GM12801 (cell line): ENCODE data around the gene ELOVL5.

ENCODE experiments used
- TF ChIP-seq, protein P1 (sequence below): IDR thresholded peaks from one replicate; pipeline ENCODE4 v1.5.1; 2011; ENCODE audit warnings: control low read depth; ENCODE audit not compliant: insufficient read length; ENCODE audit errors: extremely low read depth

ELOVL5 gene

DNA sequence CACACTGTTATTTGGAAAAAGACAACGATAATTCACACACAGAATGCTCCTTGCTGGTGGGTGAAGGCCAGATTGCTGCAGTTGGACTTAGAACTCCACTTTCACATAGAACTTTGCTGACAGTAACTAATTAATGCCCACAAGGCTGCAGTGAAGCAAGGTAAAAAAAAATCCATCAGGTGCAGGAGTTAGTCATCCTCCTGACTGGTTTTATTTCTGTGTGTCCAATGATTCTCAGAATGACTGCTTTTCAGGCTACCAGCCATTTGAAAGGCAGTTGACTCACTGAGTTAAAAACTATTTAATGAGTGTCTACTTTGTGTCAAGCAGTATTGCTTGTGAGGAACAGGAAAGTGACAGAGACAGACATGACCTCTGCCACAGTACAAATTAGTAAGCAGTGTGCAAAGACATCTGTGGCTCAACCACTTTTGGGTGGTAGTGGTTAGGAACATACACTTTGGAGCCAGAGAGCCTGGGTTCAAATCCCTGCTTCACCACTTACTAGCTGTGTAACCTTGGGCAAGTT lies 41.9 kb downstream of the ELOVL5 start:
- TF ChIP-seq, protein P1, sequence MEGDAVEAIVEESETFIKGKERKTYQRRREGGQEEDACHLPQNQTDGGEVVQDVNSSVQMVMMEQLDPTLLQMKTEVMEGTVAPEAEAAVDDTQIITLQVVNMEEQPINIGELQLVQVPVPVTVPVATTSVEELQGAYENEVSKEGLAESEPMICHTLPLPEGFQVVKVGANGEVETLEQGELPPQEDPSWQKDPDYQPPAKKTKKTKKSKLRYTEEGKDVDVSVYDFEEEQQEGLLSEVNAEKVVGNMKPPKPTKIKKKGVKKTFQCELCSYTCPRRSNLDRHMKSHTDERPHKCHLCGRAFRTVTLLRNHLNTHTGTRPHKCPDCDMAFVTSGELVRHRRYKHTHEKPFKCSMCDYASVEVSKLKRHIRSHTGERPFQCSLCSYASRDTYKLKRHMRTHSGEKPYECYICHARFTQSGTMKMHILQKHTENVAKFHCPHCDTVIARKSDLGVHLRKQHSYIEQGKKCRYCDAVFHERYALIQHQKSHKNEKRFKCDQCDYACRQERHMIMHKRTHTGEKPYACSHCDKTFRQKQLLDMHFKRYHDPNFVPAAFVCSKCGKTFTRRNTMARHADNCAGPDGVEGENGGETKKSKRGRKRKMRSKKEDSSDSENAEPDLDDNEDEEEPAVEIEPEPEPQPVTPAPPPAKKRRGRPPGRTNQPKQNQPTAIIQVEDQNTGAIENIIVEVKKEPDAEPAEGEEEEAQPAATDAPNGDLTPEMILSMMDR: no peak

DNA sequence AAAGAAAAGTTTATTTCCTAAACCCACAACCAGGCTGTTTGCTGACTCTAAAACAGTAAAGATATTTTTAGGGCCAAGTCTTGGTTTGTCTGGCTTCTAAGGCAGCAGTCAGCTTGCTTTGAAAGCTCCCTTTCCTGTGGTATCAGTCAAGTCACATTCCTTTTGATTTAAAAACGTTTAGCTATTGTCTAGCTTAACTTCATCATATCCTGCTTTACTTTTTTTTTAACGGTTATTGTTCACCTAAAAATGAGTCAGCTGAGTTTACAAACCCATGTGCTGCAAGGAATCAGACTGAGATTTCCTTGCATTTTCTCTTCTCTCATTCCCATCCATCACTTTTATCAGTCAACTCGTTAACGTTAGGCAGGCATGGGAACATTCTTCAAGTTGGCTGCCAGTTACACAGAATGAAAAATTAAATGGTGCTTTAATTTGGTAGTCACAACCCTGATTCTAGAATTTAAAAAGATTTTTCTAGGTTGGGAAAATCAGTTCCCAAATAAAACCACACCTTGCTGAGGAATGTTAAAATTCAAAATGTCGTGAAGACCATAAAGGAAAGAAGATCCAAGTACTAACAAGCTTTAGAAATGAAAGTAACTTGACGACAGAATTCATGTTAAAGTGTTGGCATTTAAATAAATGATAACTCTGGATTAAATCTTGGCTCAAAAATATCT lies 45.9 kb downstream of the ELOVL5 start:
- TF ChIP-seq, protein P1: no peak

DNA sequence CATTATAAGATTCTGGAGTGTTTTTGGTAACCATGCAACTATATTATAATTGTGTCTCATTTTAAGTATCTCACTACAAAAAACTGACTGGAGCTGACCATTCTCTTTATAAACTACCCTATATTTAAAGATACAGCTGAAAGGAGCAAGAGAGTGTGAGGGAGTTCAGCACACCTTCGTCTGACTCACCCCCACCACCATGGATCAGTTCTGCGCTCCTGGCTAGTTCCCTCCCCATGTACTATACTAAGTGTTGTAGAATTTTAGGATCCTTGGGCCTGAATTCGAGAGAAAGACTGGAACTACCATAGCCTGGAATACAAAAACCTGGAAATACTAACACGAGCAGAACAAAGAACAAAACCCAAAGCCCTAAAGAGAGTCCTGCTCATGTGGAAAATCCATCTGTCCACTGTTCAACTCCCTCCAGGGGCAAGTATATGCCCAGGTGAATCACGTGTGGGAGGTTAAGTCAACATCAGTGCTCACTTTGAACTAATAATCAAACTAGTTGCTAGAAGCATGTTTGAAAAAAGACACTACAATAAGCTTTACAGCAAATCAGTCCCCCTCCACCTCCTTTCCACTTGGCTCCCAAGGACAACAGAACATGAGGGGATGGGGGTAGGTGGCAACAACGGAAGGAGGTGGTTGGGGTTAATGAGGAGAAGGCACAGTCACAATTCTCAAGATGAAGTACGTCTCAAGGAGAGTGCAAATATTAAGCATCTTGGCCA lies 46.8 kb downstream of the ELOVL5 start:
- TF ChIP-seq, protein P1: no peak

DNA sequence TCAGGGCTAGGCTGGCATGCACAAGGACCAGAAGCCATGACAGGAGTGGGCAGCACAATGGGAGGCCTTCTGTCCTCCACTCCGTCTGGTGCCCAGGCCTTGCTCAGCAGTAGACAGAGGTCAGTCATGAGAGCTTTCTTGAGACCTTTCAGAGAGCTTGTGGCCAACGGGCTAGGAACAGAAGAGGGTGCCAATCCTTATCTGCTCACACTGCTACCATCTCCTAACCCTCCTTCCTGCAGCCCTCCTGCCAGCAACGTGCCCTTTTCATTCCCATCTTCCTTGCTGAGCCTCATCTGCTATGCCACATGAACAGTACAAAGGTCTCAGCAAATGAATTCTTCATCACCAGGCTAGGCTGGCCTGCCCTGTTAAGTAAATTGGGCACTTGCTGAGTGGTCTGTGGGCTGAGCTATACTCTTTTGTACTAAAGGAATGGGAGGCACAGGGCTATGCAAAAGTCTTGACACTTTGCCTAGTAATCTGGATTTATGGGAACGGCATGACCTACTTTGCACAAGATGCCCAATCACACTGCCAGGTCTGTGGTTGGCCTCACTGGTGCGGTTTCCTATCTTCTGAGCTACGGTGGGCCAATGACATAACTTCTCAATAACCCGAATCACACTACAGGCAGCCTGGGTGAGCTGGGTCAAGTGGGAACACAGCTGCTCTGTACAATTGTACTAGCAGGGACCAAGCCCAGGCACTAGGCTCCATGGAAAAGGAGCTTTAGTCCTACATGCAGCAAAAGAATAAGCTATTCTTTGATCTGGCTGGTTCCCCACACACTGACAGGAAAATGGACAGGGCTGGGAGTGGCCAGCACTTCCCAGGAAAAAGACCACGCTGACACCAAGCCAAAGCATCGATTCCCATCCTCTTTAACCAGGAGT lies 47.8 kb downstream of the ELOVL5 start:
- TF ChIP-seq, protein P1: no peak

DNA sequence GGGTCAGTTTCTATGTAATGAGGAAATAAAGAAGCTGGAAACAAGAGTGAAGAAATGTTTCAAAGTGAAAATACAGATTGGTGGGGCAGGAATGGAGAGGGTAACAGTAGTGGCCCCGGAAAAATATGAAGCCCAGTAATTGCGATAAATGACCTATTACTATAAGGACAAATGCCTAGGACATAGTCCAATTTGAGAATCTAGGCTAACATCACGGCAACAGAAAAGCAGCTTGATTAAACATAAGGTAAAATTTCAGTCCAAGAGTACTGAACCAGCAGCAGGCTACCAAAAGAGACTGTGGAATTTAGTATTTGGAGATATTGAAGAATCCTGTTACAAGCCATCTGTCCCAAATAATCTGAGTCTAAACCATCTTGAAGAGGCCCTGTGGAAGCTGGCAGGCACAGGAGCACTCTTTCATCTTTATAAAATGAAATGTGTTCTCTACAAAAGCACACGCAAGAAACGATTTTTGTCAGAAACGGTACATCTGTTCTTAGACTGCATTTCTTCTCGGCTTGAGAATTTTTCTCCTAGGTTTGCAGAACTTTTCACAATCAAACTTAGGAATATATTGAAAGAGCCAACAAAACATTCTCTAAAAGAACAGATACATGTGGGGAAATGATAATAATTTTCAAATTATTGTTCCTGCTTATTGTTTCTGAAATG lies 49.3 kb downstream of the ELOVL5 start:
- TF ChIP-seq, protein P1: no peak

DNA sequence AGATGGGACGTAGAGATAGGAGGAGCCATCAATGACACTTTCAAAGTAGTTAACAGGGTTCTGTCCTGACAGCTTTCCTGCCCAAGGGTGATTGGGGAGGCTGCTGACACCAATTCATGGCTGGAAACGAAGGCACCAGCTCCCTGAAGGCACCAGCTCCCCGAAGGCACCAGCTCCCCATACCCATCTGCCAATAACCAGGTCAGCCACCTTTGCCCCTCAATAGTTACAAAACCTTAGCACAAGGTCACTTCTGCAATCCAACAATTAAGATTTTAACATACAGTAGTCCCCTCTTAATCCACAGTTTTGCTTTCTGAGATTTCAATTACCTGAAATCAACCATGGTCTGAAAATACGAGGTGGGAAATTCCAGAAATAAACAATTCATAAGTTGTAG lies 51.7 kb downstream of the ELOVL5 start:
- TF ChIP-seq, protein P1: no peak
